ENCODE data around the gene HRG. TPM values are rescaled to one million over a fixed set of nuclear protein-coding genes. Genes with fewer than 3 reads are reported as not detected.

The HRG gene
- total RNA-seq, 1 donor from 2014 or later: not detected

GRCh38 chr3:186635532-186635931 is 30.3 kb upstream of the HRG start:
- H3K36me3 ChIP-seq: no peaks in the 10 kb centered on the region
- no peaks in the 10 kb centered on the region for H3K4me1 ChIP-seq
- no peak for ATAC-seq
- TF ChIP-seq, protein P1, sequence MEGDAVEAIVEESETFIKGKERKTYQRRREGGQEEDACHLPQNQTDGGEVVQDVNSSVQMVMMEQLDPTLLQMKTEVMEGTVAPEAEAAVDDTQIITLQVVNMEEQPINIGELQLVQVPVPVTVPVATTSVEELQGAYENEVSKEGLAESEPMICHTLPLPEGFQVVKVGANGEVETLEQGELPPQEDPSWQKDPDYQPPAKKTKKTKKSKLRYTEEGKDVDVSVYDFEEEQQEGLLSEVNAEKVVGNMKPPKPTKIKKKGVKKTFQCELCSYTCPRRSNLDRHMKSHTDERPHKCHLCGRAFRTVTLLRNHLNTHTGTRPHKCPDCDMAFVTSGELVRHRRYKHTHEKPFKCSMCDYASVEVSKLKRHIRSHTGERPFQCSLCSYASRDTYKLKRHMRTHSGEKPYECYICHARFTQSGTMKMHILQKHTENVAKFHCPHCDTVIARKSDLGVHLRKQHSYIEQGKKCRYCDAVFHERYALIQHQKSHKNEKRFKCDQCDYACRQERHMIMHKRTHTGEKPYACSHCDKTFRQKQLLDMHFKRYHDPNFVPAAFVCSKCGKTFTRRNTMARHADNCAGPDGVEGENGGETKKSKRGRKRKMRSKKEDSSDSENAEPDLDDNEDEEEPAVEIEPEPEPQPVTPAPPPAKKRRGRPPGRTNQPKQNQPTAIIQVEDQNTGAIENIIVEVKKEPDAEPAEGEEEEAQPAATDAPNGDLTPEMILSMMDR (IDR thresholded peaks at IDR 0.05): no peak
- DNase-seq: no peak
- H3K9me3 ChIP-seq: no peaks in the 10 kb centered on the region
- H3K27me3 ChIP-seq: peaks cover 10% of the 10 kb centered on the region
- intact Hi-C loops (cut with DNase I): no loop called here
- no peak overlapping the region for H3K27ac ChIP-seq
- H3K4me3 ChIP-seq: no peak overlapping the region

GRCh38 chr3:186636536-186636935 is 29.3 kb upstream of the HRG start:
- TF ChIP-seq, protein P1 (IDR thresholded peaks at IDR 0.05): no peak
- peaks cover 20% of the 10 kb centered on the region for H3K27me3 ChIP-seq
- DNase-seq (no peak), ATAC-seq (no peak)
- intact Hi-C loops (cut with DNase I): no loop called here
- no peaks in the 10 kb centered on the region for H3K36me3 ChIP-seq
- H3K4me1 ChIP-seq: peaks cover 3% of the 10 kb centered on the region
- no peak overlapping the region for H3K27ac ChIP-seq
- H3K9me3 ChIP-seq: no peaks in the 10 kb centered on the region
- H3K4me3 ChIP-seq: no peak overlapping the region

GRCh38 chr3:186637686-186638085 is 28.1 kb upstream of the HRG start:
- peaks cover 30% of the 10 kb centered on the region for H3K27me3 ChIP-seq
- H3K9me3 ChIP-seq: no peaks in the 10 kb centered on the region
- intact Hi-C loops (cut with DNase I): no loop called here
- H3K4me1 ChIP-seq: peaks cover 3% of the 10 kb centered on the region
- H3K27ac ChIP-seq: no peak overlapping the region
- ATAC-seq (no peak), DNase-seq (no peak)
- TF ChIP-seq, protein P1 (IDR thresholded peaks at IDR 0.05): no peak
- H3K36me3 ChIP-seq: no peaks in the 10 kb centered on the region
- no peak overlapping the region for H3K4me3 ChIP-seq

DNA sequence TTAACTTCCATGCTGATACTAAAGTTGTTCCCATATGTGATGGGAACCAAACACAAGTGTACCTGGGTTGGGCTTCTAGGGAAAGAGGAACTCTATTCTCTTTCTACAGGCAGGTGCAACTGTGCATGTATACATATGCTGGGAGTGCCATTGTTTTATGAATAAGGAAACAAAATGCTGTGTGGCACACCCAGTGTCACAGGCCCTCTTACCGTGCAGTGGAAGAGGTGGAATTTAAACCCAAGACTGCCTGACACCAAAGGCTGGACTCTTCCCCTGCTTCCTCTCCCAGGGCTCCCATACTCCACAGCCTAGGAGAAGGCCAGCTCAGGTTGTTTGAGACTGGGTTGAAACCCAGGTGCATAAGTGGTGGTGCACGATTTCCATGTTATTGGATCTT is 27.6 kb upstream of the HRG start:
- DNase-seq (no peak), ATAC-seq (no peak)
- no peak overlapping the region for H3K4me3 ChIP-seq
- no peaks in the 10 kb centered on the region for H3K36me3 ChIP-seq
- intact Hi-C loops (cut with DNase I): no loop called here
- no peak overlapping the region for H3K27ac ChIP-seq
- TF ChIP-seq, protein P1 (IDR thresholded peaks at IDR 0.05): no peak
- peaks cover 3% of the 10 kb centered on the region for H3K4me1 ChIP-seq
- H3K9me3 ChIP-seq: no peaks in the 10 kb centered on the region
- peaks cover 35% of the 10 kb centered on the region for H3K27me3 ChIP-seq

- Histone ChIP-seq H3K27ac (no peak within 1 kb of the TSS), H3K36me3 (no peaks in the 10 kb centered on the region), H3K4me3 (no peak within 1 kb of the TSS), H3K4me1 (peaks cover 3% of the 10 kb centered on the region), H3K9me3 (no peaks in the 10 kb centered on the region), H3K27me3 (peaks cover 42% of the 10 kb centered on the region)
- DNase-seq: no peak
- no peak for ATAC-seq
- TF ChIP-seq, protein P1 (IDR thresholded peaks at IDR 0.05): no peak
- intact Hi-C loops (cut with DNase I): no loop called here
Measured at GRCh38 chr3:186639778-186640472, 25.9 kb upstream of the HRG start, which contains the start of gene FETUB. TSS of gene FETUB (plus strand) at chr3:186640399. CDS start at chr3:186640461, 62 bp downstream.

DNA sequence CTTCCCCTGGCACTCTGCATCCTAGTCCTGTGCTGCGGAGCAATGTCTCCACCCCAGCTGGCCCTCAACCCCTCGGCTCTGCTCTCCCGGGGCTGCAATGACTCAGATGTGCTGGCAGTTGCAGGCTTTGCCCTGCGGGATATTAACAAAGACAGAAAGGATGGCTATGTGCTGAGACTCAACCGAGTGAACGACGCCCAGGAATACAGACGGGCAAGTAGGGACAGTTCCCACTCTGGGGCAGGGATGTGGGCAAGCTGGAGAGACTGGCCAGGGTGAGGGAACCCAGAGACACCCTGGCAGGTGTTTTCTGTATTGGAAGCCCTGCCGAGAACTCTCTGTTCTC is 25.4 kb upstream of the HRG start:
- no peaks in the 10 kb centered on the region for H3K36me3 ChIP-seq
- H3K27ac ChIP-seq: no peak overlapping the region
- peaks cover 3% of the 10 kb centered on the region for H3K4me1 ChIP-seq
- TF ChIP-seq, protein P1 (IDR thresholded peaks at IDR 0.05): no peak
- intact Hi-C loops (cut with DNase I): no loop called here
- DNase-seq (no peak), ATAC-seq (no peak)
- peaks cover 42% of the 10 kb centered on the region for H3K27me3 ChIP-seq
- H3K4me3 ChIP-seq: no peak overlapping the region
- no peaks in the 10 kb centered on the region for H3K9me3 ChIP-seq

All from upper lobe of right lung (tissue), 1 donor.